ENCODE data around the gene CFTR.
A peak's percentile ranks its signal among the peaks of the same experiment; 100 is the strongest.
"Not testable (repeated sequence)": the region's sequence is repeated elsewhere in the genome, so short reads cannot be mapped to it uniquely, and the experiment has no call there.

CFTR gene

GRCh38 chr7:117685795-117686194 lies 206.0 kb downstream of the CFTR start:
- no peak for DNase-seq

GRCh38 chr7:117686311-117686935 lies 206.6 kb downstream of the CFTR start:
- no peak for DNase-seq

GRCh38 chr7:117688126-117688525 lies 208.3 kb downstream of the CFTR start:
- DNase-seq, result no peak

GRCh38 chr7:117689406-117689805 lies 209.6 kb downstream of the CFTR start:
- DNase-seq, result no peak

- DNase-seq, result no peak
Observed at GRCh38 chr7:117690147-117690546, 210.3 kb downstream of the CFTR start.

GRCh38 chr7:117692338-117692737 lies 212.5 kb downstream of the CFTR start:
- DNase-seq, result no peak

GRCh38 chr7:117698018-117698417 lies 218.2 kb downstream of the CFTR start:
- DNase-seq, result no peak

GRCh38 chr7:117704063-117704462 lies 224.2 kb downstream of the CFTR start:
- no peak for DNase-seq

- no peak for DNase-seq
Observed at GRCh38 chr7:117705630-117706029, 225.8 kb downstream of the CFTR start.

GRCh38 chr7:117706210-117706609 lies 226.4 kb downstream of the CFTR start:
- no peak for DNase-seq

GRCh38 chr7:117707080-117707479 lies 227.3 kb downstream of the CFTR start:
- DNase-seq, result no peak

- not testable (repeated sequence) for DNase-seq
Observed at GRCh38 chr7:117708173-117708572, 228.3 kb downstream of the CFTR start.

GRCh38 chr7:117711556-117711955 lies 231.7 kb downstream of the CFTR start:
- DNase-seq, result no peak

- DNase-seq, result peak in 24 of 58 donors; percentile 9 to 77 (median 31)
Observed at GRCh38 chr7:117715784-117716445, 236.1 kb downstream of the CFTR start.

GRCh38 chr7:117716707-117717299 lies 237.0 kb downstream of the CFTR start:
- no peak for DNase-seq

- DNase-seq, result no peak
Observed at GRCh38 chr7:117717357-117717756, 237.5 kb downstream of the CFTR start.
